IMR-90 (cell line): ENCODE results near the gene TMEM8B. TPM values are rescaled to one million over a fixed set of nuclear protein-coding genes. Genes with fewer than 3 reads are reported as not detected.

Experiments used
- ATAC-seq: fragments of 200-7000 bp; cut with Tn5 transposase; 2 replicates; pipeline ENCODE4 v1.9.1; 2020; ENCODE audit warnings: low read depth, mild to moderate bottlenecking, moderate library complexity
- BruUV-seq: library from RNA; stranded (reverse); fragments of 400-500 nt; replicated peaks from 2 replicates; lab custom pipeline; 2021; lab: Mats Ljungman, UMichigan
- CTCF ChIA-PET: fragments of 300-600 bp; formaldehyde crosslinking; extraction: SDS; loops from one replicate; lab custom pipeline; 2021; ENCODE audit warnings: antibody characterized with exemption; lab: Yijun Ruan, JAX
- POLR2A ChIA-PET: fragments of 300-600 bp; sonication (Branson Sonifier 250); formaldehyde crosslinking; loops from one replicate; lab custom pipeline; 2022; ENCODE audit warnings: antibody characterized with exemption; ENCODE audit not compliant: unreplicated experiment; lab: Charles Lee
- DNase-seq: peaks from one replicate; pipeline ENCODE4 v3.0.0; 2013
- H2AFZ ChIP-seq: replicated peaks from 2 replicates; pipeline ENCODE3; 2013; ENCODE audit warnings: low read length, mild to moderate bottlenecking; ENCODE audit not compliant: poor library complexity
- H2AK5ac ChIP-seq: 2 replicates; pipeline ENCODE4 v1.6.1; 2013; ENCODE audit warnings: low read depth, low read length, inconsistent platforms
- H2AK9ac ChIP-seq: replicated peaks from 2 replicates; pipeline ENCODE3; 2013; ENCODE audit warnings: mild to moderate bottlenecking, low read depth, low read length, moderate library complexity; ENCODE audit not compliant: poor library complexity
- H2BK120ac ChIP-seq: 2 replicates; pipeline ENCODE4 v1.6.1; 2013; ENCODE audit warnings: low read depth, low read length, inconsistent platforms
- H2BK15ac ChIP-seq: 3 replicates; pipeline ENCODE4 v1.6.1; 2013; ENCODE audit warnings: low read depth, low read length, inconsistent platforms
- H2BK20ac ChIP-seq: 2 replicates; pipeline ENCODE4 v1.6.1; 2013; ENCODE audit warnings: low read depth, mild to moderate bottlenecking, inconsistent platforms, low read length, moderate library complexity
- H2BK5ac ChIP-seq: 2 replicates; pipeline ENCODE4 v1.6.1; 2013; ENCODE audit warnings: mild to moderate bottlenecking, low read depth, low read length, inconsistent platforms; ENCODE audit not compliant: poor library complexity, severe bottlenecking
- H3K14ac ChIP-seq: replicated peaks from 2 replicates; pipeline ENCODE4 v1.6.1; 2013; ENCODE audit warnings: low read depth, low read length, inconsistent platforms
- H3K18ac ChIP-seq: 2 replicates; pipeline ENCODE4 v1.6.1; 2013; ENCODE audit warnings: low read depth, low read length, control low read depth
- H3K23ac ChIP-seq: 2 replicates; pipeline ENCODE4 v1.6.1; 2013; ENCODE audit warnings: low read depth, low read length, inconsistent platforms
- H3K27ac ChIP-seq: 2 replicates; pipeline ENCODE4 v1.5.1; 2013; ENCODE audit warnings: mild to moderate bottlenecking, control low read depth, low read length; ENCODE audit not compliant: insufficient read depth
- H3K27me3 ChIP-seq: 2 replicates; pipeline ENCODE4 v1.6.1; 2013; ENCODE audit warnings: low read length; ENCODE audit not compliant: control insufficient read depth, insufficient read depth
- H3K36me3 ChIP-seq: 2 replicates; pipeline ENCODE4 v1.6.1; 2013; ENCODE audit warnings: low read length, mixed read lengths; ENCODE audit not compliant: control insufficient read depth, insufficient read depth
- H3K4ac ChIP-seq: 2 replicates; pipeline ENCODE4 v1.6.1; 2013; ENCODE audit warnings: low read depth, low read length, inconsistent platforms
- H3K4me1 ChIP-seq: 2 replicates; pipeline ENCODE4 v1.6.1; 2013; ENCODE audit warnings: low read length, mixed read lengths; ENCODE audit not compliant: control insufficient read depth, insufficient read depth
- H3K4me2 ChIP-seq: 2 replicates; pipeline ENCODE4 v1.6.1; 2013; ENCODE audit warnings: low read depth, mild to moderate bottlenecking, control low read depth, low read length, moderate library complexity
- H3K4me3 ChIP-seq: 2 replicates; pipeline ENCODE4 v1.5.1; 2013; ENCODE audit warnings: low read depth, mild to moderate bottlenecking, control low read depth, low read length, moderate library complexity; ENCODE audit not compliant: insufficient read depth
- H3K56ac ChIP-seq: 2 replicates; pipeline ENCODE4 v1.6.1; 2013; ENCODE audit warnings: low read length, inconsistent platforms; ENCODE audit not compliant: insufficient read depth; ENCODE audit errors: extremely low read depth
- H3K79me1 ChIP-seq, 2 experiments: 2 replicates each; pipeline ENCODE4 v1.6.1; 2013; ENCODE audit warnings: low read length in 2 of 2, inconsistent platforms in 1 of 2, low read depth in 1 of 2
- H3K9ac ChIP-seq: 2 replicates; pipeline ENCODE4 v1.6.1; 2013; ENCODE audit warnings: low read depth, low read length, control low read depth
- H3K9me1 ChIP-seq: 2 replicates; pipeline ENCODE4 v1.6.1; 2013; ENCODE audit warnings: low read length, inconsistent platforms; ENCODE audit not compliant: insufficient read depth
- H3K9me3 ChIP-seq: 2 replicates; pipeline ENCODE4 v1.6.1; 2013; ENCODE audit warnings: low read length; ENCODE audit not compliant: control insufficient read depth, insufficient read depth
- H4K20me1 ChIP-seq: 2 replicates; pipeline ENCODE4 v1.6.1; 2013; ENCODE audit warnings: low read length, inconsistent platforms; ENCODE audit not compliant: insufficient read depth
- H4K5ac ChIP-seq: 2 replicates; pipeline ENCODE4 v1.6.1; 2013; ENCODE audit warnings: mild to moderate bottlenecking, low read depth, low read length, control low read depth
- H4K8ac ChIP-seq, 2 experiments: 2 replicates each; pipeline ENCODE4 v1.6.1; 2013; ENCODE audit warnings: low read depth in 2 of 2, low read length in 2 of 2, control low read depth in 1 of 2, inconsistent platforms in 1 of 2
- H4K91ac ChIP-seq: 2 replicates; pipeline ENCODE4 v1.6.1; 2013; ENCODE audit warnings: low read depth, low read length, inconsistent platforms; ENCODE audit not compliant: insufficient read depth
- BHLHE40 ChIP-seq: fragments of 150-350 bp; IDR thresholded peaks from 2 replicates; pipeline ENCODE4 v1.6.1; 2016; ENCODE audit warnings: mild to moderate bottlenecking, low read depth, low read length
- CEBPB ChIP-seq: IDR thresholded peaks from 2 replicates; pipeline ENCODE4 v1.6.1; 2012; ENCODE audit warnings: low read depth, low read length, improper control_type of control experiment
- CHD1 ChIP-seq: IDR thresholded peaks from 2 replicates; pipeline ENCODE4 v1.6.1; 2012; ENCODE audit warnings: low read depth, low read length, improper control_type of control experiment
- FOS ChIP-seq: fragments of 150-350 bp; IDR thresholded peaks from 2 replicates; pipeline ENCODE4 v1.6.1; 2016; ENCODE audit warnings: low read depth, low read length
- MAFK ChIP-seq: IDR thresholded peaks from 2 replicates; pipeline ENCODE4 v1.6.1; 2012; ENCODE audit warnings: low read depth, low read length, improper control_type of control experiment
- MAZ ChIP-seq: IDR thresholded peaks from 2 replicates; pipeline ENCODE4 v1.6.1; 2012; ENCODE audit warnings: low read depth, mild to moderate bottlenecking, low read length, improper control_type of control experiment, moderate library complexity, borderline replicate concordance
- MXI1 ChIP-seq: IDR thresholded peaks from 2 replicates; pipeline ENCODE4 v1.6.1; 2012; ENCODE audit warnings: low read depth, mild to moderate bottlenecking, low read length, moderate library complexity, borderline replicate concordance
- NFE2L2 ChIP-seq: fragments of 150-350 bp; IDR thresholded peaks from 2 replicates; pipeline ENCODE4 v1.6.1; 2016; ENCODE audit warnings: low read depth, mild to moderate bottlenecking, low read length
- POLR2A ChIP-seq: IDR thresholded peaks from 2 replicates; pipeline ENCODE4 v1.6.1; 2012; ENCODE audit warnings: mild to moderate bottlenecking, low read depth, low read length
- RAD21 ChIP-seq: IDR thresholded peaks from 2 replicates; pipeline ENCODE4 v1.6.1; 2012; ENCODE audit warnings: low read length, improper control_type of control experiment
- RCOR1 ChIP-seq: IDR thresholded peaks from 2 replicates; pipeline ENCODE4 v1.6.1; 2012; ENCODE audit warnings: mild to moderate bottlenecking, low read length, improper control_type of control experiment; ENCODE audit not compliant: insufficient replicate concordance
- RFX5 ChIP-seq: IDR thresholded peaks from 2 replicates; pipeline ENCODE4 v1.8.0; 2012; ENCODE audit warnings: low read depth, mild to moderate bottlenecking, low read length, moderate library complexity
- SMC3 ChIP-seq: fragments of 150-350 bp; IDR thresholded peaks from 2 replicates; pipeline ENCODE4 v1.6.1; 2016; ENCODE audit warnings: low read depth, mild to moderate bottlenecking, antibody characterized with exemption, low read length, moderate library complexity
- WGBS, 2 experiments: methylation state at CpG; one replicate each; pipeline versions ENCODE4 v1.1.5 to v1.1.7; 2013; ENCODE audit warnings: missing lambda C conversion rate in 2 of 2; ENCODE audit not compliant: insufficient read length in 1 of 2; ENCODE audit errors: extremely low coverage in 2 of 2; 5-methylcytosine and 5-hydroxymethylcytosine counted together
- dilution Hi-C: fragments of 300-500 bp; cut with HindIII; formaldehyde crosslinking; loops from one replicate; pipeline ENCODE4 v1.14.3; 2018; ENCODE audit warnings: low sequenced_read_pairs; ENCODE audit not compliant: unreplicated experiment
- in situ Hi-C: fragments of 300-500 bp; cut with MboI; formaldehyde crosslinking; loops from 3 replicates; pipeline ENCODE4 v1.14.3; 2019; ENCODE audit warnings: low sequenced_read_pairs, inconsistent platforms, mixed read lengths
- intact Hi-C: fragments of 100-400 bp; cut with micrococcal nuclease; formaldehyde crosslinking; loops from 2 replicates; pipeline ENCODE4 v1.10.0; 2022
- polyA plus RNA-seq, 3 experiments: library from polyadenylated mRNA; depleted of rRNA; stranded (reverse); fragments of >200 nt; gene quantifications; 2 replicates each; pipeline ENCODE4 v1.2.3, GENCODE V29; 2012; ENCODE audit warnings: low replicate concordance in 1 of 3
- total RNA-seq: library from RNA; depleted of rRNA; stranded (reverse); fragments of >200 nt; gene quantifications from 2 replicates; pipeline ENCODE4 v1.2.3, GENCODE V29; 2012
- TF ChIP-seq, protein P1 (sequence below): fragments of 150-350 bp; IDR thresholded peaks from 2 replicates; pipeline ENCODE4 v1.6.1; 2017; ENCODE audit warnings: mild to moderate bottlenecking, antibody characterized with exemption, low read length, low read depth
- TF ChIP-seq, protein P2 (sequence below): conservative IDR thresholded peaks from 2 replicates; pipeline ENCODE4 v1.5.1; 2012; ENCODE audit warnings: mild to moderate bottlenecking, low read depth, low read length, improper control_type of control experiment
- TF ChIP-seq, protein P3 (sequence below): fragments of 150-350 bp; IDR thresholded peaks from 2 replicates; pipeline ENCODE4 v1.6.1; 2016; ENCODE audit warnings: low read depth, mild to moderate bottlenecking, low read length, moderate library complexity, borderline replicate concordance

Gene TMEM8B
- total and polyA plus RNA-seq, 2 of the 4 experiments (the other 2 are of a cell fraction) = 0.72 to 8.3 TPM

DNA sequence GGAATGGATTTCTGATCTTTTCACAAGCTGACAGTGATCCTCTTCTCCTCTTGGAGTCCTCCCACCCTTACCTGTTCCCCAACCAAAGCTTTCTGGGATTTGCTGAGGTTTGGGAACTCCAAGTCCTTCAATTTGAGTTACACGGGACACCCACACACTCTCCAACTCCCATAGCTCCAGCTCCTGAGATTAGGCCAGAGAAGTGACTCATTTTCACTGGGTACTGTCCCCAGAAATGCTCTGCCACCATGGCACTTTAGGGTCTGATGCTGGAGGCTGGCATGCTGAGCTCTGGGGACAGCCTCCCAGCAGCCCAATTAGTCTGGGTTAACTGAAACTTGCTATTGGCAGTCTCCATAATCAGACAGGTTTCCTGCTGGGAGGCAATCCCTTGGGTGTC, 63.0 kb downstream of the TMEM8B start:
- Histone ChIP-seq H3K9me1 (no peaks in the 10 kb centered on the region), H2BK15ac (no peak overlapping the region), H2BK120ac (no peak overlapping the region), H3K4me3 (no peak overlapping the region), H2AFZ (no peak overlapping the region), H2BK20ac (no peak overlapping the region), H4K5ac (no peak overlapping the region), H3K23ac (no peak overlapping the region), H3K9me3 (no peaks in the 10 kb centered on the region), H2AK9ac (no peak overlapping the region), H4K91ac (no peak overlapping the region), H4K8ac (no peak overlapping the region), H3K9ac (no peak overlapping the region), H3K27me3 (peaks cover 34% of the 10 kb centered on the region), H3K14ac (no peak overlapping the region), H3K4ac (no peak overlapping the region), H2AK5ac (no peak overlapping the region), H3K36me3 (no peaks in the 10 kb centered on the region), H3K18ac (no peak overlapping the region), H4K20me1 (no peaks in the 10 kb centered on the region), H3K56ac (no peak overlapping the region), H3K27ac (no peak overlapping the region), H3K4me2 (no peak overlapping the region), H3K4me1 (no peaks in the 10 kb centered on the region), H2BK5ac (no peak overlapping the region), H3K79me1 (no peaks in the 10 kb centered on the region)
- no CpG with 5 or more reads among the region's 1 CpG for WGBS, 2 experiments
- ATAC-seq (no peak), DNase-seq (no peak)
- CTCF ChIA-PET = interaction anchor here (1.1 to 1.2 kb wide), 2 partner anchors 10 to 66 kb away, joined by 3 read pairs; no protein-coding TSS in a partner anchor
- in situ Hi-C loops = no loop called here
- dilution Hi-C loops = no loop called here
- intact Hi-C loops = no loop called here
- TF ChIP-seq, protein P1, sequence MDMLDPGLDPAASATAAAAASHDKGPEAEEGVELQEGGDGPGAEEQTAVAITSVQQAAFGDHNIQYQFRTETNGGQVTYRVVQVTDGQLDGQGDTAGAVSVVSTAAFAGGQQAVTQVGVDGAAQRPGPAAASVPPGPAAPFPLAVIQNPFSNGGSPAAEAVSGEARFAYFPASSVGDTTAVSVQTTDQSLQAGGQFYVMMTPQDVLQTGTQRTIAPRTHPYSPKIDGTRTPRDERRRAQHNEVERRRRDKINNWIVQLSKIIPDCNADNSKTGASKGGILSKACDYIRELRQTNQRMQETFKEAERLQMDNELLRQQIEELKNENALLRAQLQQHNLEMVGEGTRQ = no peak
- TF ChIP-seq, protein P2, sequence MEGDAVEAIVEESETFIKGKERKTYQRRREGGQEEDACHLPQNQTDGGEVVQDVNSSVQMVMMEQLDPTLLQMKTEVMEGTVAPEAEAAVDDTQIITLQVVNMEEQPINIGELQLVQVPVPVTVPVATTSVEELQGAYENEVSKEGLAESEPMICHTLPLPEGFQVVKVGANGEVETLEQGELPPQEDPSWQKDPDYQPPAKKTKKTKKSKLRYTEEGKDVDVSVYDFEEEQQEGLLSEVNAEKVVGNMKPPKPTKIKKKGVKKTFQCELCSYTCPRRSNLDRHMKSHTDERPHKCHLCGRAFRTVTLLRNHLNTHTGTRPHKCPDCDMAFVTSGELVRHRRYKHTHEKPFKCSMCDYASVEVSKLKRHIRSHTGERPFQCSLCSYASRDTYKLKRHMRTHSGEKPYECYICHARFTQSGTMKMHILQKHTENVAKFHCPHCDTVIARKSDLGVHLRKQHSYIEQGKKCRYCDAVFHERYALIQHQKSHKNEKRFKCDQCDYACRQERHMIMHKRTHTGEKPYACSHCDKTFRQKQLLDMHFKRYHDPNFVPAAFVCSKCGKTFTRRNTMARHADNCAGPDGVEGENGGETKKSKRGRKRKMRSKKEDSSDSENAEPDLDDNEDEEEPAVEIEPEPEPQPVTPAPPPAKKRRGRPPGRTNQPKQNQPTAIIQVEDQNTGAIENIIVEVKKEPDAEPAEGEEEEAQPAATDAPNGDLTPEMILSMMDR = no peak
- TF ChIP-seq SMC3 (no peak), RAD21 (no peak), RCOR1 (no peak), POLR2A (no peak), RFX5 (no peak), CEBPB (no peak), MAZ (no peak), MAFK (no peak), FOS (no peak), BHLHE40 (no peak), MXI1 (no peak), CHD1 (no peak), NFE2L2 (no peak)
- TF ChIP-seq, protein P3, sequence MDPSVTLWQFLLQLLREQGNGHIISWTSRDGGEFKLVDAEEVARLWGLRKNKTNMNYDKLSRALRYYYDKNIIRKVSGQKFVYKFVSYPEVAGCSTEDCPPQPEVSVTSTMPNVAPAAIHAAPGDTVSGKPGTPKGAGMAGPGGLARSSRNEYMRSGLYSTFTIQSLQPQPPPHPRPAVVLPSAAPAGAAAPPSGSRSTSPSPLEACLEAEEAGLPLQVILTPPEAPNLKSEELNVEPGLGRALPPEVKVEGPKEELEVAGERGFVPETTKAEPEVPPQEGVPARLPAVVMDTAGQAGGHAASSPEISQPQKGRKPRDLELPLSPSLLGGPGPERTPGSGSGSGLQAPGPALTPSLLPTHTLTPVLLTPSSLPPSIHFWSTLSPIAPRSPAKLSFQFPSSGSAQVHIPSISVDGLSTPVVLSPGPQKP = no peak
- POLR2A ChIA-PET = no interaction called here
- BruUV-seq = no TSS peak
